Adrenal gland (tissue), 5 donors: ENCODE measurements around the gene PACRG.

Experiments
- POLR2A ChIP-seq, 2 donors: fragments of 450-650 bp; IDR thresholded peaks; one replicate each; pipeline ENCODE4 v1.6.1; 2017; ENCODE audit warnings: antibody characterized with exemption in 2 of 2, mild to moderate bottlenecking in 2 of 2, moderate library complexity in 1 of 2
- TF ChIP-seq, protein P1 (sequence below), 6 experiments: fragments of 450-650 bp in 4 of 6; fragments of 200-600 bp in 2 of 6; sonication (generic) in 1 of 6; IDR thresholded peaks; 1 replicate in 5 of 6; 2 replicates in 1 of 6; pipeline versions ENCODE4 v1.5.1 to v1.8.0; 2016 to 2021; ENCODE audit warnings: antibody characterized with exemption in 6 of 6, mild to moderate bottlenecking in 2 of 6, moderate library complexity in 1 of 6
- donor health status: DM: no; HTN: no; CAD: no.

DNA sequence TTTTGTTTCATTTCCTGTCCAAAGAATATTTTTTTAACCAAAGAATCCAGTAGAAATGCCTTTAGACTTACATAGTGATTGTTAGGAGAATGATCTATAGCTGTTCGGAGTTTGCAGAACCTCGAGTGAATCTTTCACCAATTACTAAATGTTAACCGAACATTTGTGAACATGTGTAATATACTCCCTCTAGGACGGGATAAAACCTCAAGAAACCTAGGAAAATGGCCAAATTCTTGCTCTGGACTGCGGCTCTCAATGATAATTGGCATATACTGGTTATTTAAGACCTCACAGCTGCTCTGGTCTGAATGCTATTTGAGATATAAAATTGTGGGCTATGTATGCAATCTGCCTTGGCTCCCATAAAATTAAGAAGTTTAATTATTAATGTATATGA lies 137.1 kb downstream of the PACRG start:
- TF ChIP-seq, protein P1, sequence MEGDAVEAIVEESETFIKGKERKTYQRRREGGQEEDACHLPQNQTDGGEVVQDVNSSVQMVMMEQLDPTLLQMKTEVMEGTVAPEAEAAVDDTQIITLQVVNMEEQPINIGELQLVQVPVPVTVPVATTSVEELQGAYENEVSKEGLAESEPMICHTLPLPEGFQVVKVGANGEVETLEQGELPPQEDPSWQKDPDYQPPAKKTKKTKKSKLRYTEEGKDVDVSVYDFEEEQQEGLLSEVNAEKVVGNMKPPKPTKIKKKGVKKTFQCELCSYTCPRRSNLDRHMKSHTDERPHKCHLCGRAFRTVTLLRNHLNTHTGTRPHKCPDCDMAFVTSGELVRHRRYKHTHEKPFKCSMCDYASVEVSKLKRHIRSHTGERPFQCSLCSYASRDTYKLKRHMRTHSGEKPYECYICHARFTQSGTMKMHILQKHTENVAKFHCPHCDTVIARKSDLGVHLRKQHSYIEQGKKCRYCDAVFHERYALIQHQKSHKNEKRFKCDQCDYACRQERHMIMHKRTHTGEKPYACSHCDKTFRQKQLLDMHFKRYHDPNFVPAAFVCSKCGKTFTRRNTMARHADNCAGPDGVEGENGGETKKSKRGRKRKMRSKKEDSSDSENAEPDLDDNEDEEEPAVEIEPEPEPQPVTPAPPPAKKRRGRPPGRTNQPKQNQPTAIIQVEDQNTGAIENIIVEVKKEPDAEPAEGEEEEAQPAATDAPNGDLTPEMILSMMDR (IDR thresholded peaks at IDR 0.05), result no peak
- TF ChIP-seq POLR2A (IDR thresholded peaks at IDR 0.05), result no peak
